SK-N-MC (cell line): ENCODE data around the gene DUSP10.

Experiments
- EZH2 ChIP-seq: fragments of 200-600 bp; sonication (generic); IDR thresholded peaks from one replicate; pipeline ENCODE4 v1.6.1; 2017; ENCODE audit warnings: antibody characterized with exemption
- FOXP2 ChIP-seq: optimal IDR thresholded peaks from 2 replicates; pipeline ENCODE3; 2011; ENCODE audit warnings: mild to moderate bottlenecking, moderate library complexity; ENCODE audit not compliant: insufficient read depth; ENCODE audit errors: extremely low read length, control extremely low read depth
- POLR2AphosphoS5 ChIP-seq: IDR thresholded peaks from 2 replicates; pipeline ENCODE4 v1.6.1; 2012; ENCODE audit warnings: mild to moderate bottlenecking, low read depth, low read length, borderline replicate concordance

GRCh38 chr1:221756830-221757551 is 15.1 kb upstream of the DUSP10 start:
- TF ChIP-seq EZH2: no peak
- TF ChIP-seq POLR2AphosphoS5: no peak
- TF ChIP-seq FOXP2: no peak
